ENCODE results near the gene TPSG1. TPM values are rescaled to one million over a fixed set of nuclear protein-coding genes. Genes with fewer than 3 reads are reported as not detected.
A peak's percentile ranks its signal among the peaks of the same experiment; 100 is the strongest.
"Not testable (repeated sequence)": the region's sequence is repeated elsewhere in the genome, so short reads cannot be mapped to it uniquely, and the experiment has no call there.

TPSG1 gene
- total RNA-seq, 1 donor from 2014 or later = 0.24 TPM

DNA sequence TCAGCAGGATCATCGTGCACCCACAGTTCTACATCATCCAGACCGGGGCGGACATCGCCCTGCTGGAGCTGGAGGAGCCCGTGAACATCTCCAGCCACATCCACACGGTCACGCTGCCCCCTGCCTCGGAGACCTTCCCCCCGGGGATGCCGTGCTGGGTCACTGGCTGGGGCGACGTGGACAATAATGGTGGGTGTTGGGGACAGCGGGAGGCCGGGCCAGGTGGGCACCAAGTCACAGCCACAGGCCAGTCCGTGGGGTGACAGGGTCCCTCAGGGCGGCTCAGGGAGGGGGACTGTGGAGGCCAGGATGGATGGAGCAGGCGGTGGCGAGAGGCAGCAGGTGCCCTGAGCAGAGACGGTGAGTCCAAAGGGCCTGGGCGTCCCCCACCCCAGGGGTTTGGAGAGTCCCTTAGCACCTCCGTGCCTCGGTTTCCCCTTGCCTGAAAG lies 31.8 kb upstream of the TPSG1 start:
- ATAC-seq = no peak

DNA sequence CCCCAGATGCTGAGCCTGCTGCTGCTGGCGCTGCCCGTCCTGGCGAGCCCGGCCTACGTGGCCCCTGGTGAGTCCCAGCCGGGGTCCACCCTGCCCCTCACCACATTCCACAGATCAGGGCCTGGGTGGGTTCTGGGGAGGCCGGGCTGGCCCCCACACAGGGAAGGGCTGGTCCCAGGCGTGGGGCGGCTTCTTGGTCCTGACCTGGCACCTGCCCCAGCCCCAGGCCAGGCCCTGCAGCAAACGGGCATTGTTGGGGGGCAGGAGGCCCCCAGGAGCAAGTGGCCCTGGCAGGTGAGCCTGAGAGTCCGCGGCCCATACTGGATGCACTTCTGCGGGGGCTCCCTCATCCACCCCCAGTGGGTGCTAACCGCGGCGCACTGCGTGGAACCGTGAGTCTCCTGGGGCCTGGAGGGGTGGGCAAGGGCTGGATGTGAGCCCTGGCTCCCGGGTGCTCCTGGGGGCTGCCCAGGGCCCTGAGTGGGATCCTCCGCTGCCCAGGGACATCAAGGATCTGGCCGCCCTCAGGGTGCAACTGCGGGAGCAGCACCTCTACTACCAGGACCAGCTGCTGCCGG lies 31.3 kb upstream of the TPSG1 start:
- ATAC-seq = not testable (repeated sequence)

DNA sequence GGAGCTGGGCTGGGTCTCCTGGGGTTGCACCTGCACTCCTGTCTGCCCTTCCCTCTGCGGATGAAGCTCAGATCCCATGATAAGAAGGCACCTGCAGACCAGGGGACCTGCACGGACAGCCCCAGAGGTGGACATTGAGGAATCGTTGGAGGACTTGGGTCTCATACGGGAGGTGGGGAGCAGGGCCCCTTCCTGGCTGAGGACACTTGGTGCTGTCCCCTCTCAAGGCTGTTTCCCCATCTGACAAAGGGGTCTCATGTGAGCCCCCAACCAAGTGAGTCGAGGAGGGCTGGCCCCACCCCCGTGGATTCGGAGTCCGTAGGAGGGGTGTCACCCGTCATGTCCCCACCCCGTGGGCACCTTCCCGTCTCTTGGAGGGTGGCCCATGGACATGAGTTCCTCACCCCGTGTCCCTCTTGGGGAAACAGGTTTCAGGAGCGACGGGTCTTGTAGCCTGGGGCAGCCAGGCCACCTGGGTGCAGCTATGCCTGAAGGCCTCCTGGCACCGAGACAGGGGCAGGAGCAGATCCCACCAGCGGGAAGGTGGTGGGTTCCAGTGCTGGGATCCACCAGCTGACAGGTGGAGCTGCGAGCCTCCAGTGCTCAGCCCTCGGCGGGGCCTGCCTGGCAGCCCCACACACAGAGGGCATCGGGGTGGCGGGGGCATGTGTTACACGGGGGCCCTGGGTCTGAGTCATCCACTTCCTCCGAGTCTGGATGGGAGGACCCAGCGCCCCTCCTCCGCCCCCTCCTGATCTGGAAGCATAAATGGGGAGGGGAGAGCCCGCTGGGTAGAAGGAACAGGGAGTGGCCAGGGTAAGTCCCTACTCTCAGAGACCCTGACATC lies 30.4 kb upstream of the TPSG1 start, which contains the start of gene TPSD1:
Gene TPSD1 (plus strand): TSS at position 794 of the 847 bp plus-strand sequence. CDS start 212 bp downstream, outside the sequence.
- not testable (repeated sequence) for ATAC-seq

DNA sequence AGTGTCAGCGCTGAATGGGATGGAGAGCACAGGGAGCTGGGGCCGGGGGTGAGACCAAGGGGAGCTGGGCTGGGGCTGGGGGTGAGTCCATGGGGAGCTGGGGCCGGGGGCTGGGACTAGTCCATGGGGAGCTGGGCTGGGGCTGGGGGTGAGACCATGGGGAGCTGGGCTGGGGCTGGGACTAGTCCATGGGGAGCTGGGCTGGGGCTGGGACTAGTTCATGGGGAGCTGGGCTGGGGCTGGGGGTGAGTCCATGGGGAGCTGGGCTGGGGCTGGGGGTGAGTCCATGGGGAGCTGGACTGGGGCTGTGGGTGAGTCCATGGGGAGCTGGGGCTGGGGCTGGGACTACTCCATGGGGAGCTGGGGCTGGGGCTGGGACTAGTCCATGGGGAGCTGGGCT lies 29.8 kb upstream of the TPSG1 start:
- not testable (repeated sequence) for ATAC-seq

GRCh38 chr16:1253701-1254364 lies 28.8 kb upstream of the TPSG1 start:
- not testable (repeated sequence) for ATAC-seq

DNA sequence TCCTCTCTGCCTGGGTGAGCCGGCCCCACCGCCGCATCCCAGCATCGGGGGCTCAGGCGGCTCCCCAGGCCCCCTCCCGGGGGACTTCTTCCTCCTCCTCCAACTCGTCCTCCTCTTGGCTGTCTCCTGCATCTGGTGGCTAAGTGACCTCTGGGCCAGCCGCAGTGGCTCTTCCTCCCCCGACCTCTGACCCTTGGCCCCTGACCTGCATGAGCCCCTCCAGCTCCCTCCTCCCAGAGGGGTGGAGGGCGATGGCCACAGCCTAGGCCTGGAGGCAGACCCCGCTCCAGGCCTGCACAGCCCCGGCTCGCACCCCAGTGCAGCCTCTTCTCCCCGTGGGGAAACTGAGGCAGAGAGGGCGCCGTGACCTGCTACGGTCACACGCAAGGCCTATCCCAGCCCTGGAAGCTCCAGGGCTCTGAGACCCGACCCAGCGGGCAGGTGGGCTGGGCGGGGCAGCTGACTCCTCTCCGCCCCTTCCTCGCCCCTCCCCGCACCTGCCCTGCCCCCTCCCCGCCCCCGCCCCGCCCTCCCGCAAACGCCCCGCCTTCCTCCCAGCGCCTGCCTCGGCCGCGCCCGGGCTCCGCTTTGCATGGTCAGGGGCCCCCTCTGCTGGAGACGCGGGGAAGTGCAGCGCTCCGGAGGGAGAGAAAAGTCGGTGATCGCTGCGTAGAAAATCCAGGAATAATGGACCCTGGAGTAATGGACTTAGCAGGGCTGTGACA lies 24.1 kb upstream of the TPSG1 start:
- peak; percentile 79 for ATAC-seq

- ATAC-seq = not testable (repeated sequence)
These were observed 23.0 kb upstream of the TPSG1 start for GRCh38 chr16:1247903-1248537.

- no peak for ATAC-seq
These were observed 20.5 kb upstream of the TPSG1 start for GRCh38 chr16:1245452-1246020.

DNA sequence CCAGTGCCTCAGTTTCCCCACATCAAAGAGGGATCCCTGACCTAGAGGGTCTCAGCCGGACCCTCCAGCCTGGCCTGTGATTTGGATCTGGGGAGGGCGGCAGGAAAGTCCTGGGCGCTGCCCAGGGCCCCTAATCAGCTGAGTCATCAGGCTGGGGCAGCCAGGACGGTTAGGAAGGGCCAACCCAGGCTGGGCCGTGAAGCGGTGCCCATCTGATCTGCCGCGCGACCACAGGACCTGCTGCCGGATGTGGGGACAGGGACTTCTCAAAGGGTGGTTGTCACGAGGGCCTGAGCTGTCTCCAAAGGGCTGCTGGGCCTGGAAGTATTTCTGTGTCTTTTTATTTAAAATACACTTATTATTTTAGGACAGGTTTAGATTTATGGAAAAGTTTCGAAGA lies 19.8 kb upstream of the TPSG1 start:
- no peak for ATAC-seq

DNA sequence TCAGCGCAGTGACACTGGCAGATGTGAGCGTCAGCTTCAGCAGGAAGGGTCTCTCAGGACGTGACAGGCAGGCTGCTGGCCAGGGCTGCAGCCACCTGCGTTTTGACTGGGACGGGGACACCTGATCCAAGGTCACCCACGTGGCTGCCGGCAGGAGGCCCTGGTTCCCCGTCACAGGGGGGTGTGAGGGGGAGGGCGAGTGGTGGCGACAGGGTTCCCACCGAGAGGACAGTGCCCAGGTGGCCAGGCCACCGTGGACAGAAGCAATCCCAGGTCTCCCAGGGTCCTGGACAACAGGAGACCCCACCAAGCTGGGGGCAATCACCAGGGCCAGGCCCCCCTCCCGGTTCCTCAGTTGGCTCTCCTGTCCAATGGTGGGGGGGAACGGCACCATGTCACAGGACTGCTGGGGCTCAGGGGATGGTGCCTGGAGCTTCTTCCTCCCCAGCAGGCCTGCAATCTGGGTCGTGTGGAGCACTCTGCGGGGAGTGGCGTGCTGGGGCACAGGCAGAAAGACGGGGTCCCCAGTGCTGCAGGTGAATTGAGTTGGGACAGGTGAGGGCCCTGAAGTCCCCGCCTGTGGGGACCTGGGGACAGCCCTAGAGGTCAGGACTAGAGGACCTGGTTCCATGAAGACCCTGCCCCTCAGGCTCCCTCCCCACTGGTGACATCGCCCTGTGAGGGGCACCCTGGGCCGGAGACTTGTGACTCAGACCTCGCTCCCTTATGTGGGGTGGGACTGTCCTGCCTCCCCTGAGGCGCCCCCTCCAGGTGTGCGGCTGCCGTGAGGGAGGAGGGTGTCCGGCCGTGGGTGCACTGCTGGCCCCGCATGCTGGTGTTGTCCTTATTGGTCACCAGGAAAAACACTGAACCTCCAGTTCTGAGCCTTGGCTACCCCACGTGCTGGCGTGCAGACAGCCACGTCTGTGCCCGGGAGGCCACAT lies 19.1 kb upstream of the TPSG1 start:
- ATAC-seq = not testable (repeated sequence)

DNA sequence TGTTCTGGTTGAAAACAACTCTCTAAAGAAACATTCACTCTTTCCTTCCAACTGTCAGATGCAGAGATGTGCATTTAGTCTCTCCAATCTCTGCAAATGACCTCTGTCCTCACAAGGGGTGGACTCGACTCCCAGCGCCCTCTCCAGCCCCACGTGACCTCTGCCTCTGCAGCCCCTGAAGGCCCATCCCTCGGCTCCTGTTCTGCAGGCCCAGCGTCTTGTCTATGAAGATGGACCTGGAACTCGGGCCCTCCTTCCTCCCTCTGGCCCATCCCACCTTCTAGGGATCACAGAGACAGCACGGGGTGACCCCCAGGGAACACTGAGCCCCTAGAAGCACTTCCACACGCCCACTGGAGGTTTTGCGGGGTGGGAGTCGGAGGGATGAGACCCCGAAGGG lies 18.3 kb upstream of the TPSG1 start:
- not testable (repeated sequence) for ATAC-seq

GRCh38 chr16:1241081-1241480 lies 16.0 kb upstream of the TPSG1 start:
- ATAC-seq = peak; percentile 13

DNA sequence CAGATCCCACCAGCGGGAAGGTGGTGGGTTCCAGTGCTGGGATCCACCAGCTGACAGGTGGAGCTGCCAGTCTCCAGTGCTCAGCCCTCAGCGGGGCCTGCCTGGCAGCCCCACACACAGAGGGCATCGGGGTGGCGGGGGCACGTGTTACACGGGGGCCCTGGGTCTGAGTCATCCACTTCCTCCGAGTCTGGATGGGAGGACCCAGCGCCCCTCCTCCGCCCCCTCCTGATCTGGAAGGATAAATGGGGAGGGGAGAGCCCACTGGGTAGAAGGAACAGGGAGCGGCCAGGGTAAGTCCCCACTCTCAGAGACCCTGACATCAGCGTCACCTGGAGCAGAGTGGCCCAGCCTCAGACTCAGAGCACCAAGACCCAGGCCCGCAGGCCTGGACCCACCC lies 15.4 kb upstream of the TPSG1 start, which contains the start of gene TPSAB1:
Gene TPSAB1 (plus strand): TSS at position 270 of the 400 bp plus-strand sequence. CDS start 234 bp downstream, outside the sequence.
- ATAC-seq = not testable (repeated sequence)

DNA sequence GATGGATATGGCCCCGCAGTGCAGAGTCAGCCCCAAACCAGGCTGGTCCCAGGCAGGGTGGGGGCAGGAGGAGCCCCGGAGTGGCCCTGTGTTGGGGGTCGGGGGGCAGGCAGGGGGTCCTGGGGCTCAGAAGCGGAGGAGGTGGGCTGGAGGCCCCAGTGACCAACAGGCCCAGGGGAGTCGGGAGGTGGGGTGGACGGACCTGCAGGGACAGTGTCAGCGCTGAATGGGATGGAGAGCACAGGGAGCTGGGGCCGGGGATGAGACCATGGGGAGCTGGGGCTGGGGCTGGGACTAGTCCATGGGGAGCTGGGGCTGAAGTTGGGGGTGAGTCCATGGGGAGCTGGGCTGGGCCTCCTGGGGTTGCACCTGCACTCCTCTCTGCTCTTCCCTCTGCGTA lies 14.5 kb upstream of the TPSG1 start:
- not testable (repeated sequence) for ATAC-seq

GRCh38 chr16:1238909-1239308 lies 13.8 kb upstream of the TPSG1 start:
- not testable (repeated sequence) for ATAC-seq

- ATAC-seq = no peak
These were observed 12.9 kb upstream of the TPSG1 start for GRCh38 chr16:1237990-1238389.

GRCh38 chr16:1236659-1237058 lies 11.6 kb upstream of the TPSG1 start:
- ATAC-seq = peak; percentile 76

- ATAC-seq = peak; percentile 4
These were observed 7.1 kb upstream of the TPSG1 start for GRCh38 chr16:1232049-1232748.

DNA sequence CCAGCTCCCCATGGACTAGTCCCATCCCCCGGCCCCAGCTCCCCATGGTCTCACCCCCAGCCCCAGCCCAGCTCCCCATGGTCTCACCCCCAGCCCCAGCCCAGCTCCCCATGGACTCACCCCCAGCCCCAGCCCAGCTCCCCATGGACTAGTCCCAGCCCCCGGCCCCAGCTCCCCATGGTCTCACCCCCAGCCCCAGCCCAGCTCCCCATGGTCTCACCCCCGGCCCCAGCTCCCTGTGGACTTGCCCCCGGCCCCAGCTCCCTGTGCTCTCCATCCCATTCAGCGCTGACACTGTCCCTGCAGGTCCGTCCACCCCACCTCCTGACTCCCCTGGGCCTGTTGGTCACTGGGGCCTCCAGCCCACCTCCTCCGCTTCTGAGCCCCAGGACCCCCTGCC lies 6.2 kb upstream of the TPSG1 start:
- ATAC-seq = not testable (repeated sequence)

Measured in esophagus mucosa (tissue), 1 donor.